OCI-LY1 (cell line): ENCODE data around the gene MAN1C1.

ENCODE experiments used
- CTCF ChIP-seq: fragments of 200-600 bp; sonication (generic), shearing (Covaris generic); IDR thresholded peaks from 2 replicates; pipeline ENCODE4 v1.5.1; 2017; ENCODE audit warnings: mild to moderate bottlenecking, antibody characterized with exemption, low read length, moderate library complexity, mixed read lengths
- EZH2 ChIP-seq: fragments of 200-600 bp; sonication (generic), shearing (Covaris generic); IDR thresholded peaks from 2 replicates; pipeline ENCODE4 v1.8.0; 2017; ENCODE audit warnings: borderline replicate concordance, mixed run types, mild to moderate bottlenecking, antibody characterized with exemption, low read length, moderate library complexity, mixed read lengths

DNA sequence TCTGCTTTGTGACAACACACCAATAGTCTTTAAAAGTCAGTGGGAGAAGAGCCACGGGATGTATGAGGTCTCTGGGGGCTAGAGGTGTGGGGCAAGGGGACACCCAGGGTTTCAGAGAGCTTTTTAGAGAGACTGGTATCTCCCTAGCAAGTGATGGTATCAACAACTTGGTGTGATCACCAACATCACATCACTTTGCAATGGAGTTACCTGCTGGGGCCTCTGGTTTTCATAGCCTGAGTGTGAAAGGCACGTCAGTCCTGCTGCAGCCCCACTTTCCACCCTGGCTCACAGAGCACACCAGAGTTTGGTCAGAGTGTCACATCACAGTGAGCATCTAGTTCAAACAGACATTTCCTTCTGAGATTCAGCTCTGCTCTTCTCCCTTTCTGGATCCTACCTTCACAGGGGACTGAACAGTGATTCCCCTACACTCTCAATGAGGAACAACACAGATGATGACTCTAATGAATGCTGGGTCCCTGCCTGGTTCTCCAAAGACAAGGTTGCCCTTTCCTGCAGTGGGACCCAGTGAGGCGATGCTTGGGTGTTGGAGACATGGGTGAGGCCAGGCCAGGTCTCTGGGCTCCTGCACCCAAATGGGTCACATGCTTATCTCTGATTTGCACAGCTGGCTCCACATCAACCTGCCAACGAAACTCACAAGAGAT is 2.0 kb upstream of the MAN1C1 start:
- TF ChIP-seq CTCF = no peak
- TF ChIP-seq EZH2 = no peak
